Activated CD4-positive, alpha-beta T cell treated with anti-CD3 and anti-CD28 coated beads, Interleukin-2, amount 50 U/mL, for 16 hours (primary cell): ENCODE measurements around the gene FBXL16.
"Not testable (repeated sequence)": the region's sequence is repeated elsewhere in the genome, so short reads cannot be mapped to it uniquely, and the experiment has no call there.

ENCODE experiments used
- DNase-seq: peaks from one replicate; pipeline ENCODE4 v3.0.0-alpha.2; 2020

Gene FBXL16

DNA sequence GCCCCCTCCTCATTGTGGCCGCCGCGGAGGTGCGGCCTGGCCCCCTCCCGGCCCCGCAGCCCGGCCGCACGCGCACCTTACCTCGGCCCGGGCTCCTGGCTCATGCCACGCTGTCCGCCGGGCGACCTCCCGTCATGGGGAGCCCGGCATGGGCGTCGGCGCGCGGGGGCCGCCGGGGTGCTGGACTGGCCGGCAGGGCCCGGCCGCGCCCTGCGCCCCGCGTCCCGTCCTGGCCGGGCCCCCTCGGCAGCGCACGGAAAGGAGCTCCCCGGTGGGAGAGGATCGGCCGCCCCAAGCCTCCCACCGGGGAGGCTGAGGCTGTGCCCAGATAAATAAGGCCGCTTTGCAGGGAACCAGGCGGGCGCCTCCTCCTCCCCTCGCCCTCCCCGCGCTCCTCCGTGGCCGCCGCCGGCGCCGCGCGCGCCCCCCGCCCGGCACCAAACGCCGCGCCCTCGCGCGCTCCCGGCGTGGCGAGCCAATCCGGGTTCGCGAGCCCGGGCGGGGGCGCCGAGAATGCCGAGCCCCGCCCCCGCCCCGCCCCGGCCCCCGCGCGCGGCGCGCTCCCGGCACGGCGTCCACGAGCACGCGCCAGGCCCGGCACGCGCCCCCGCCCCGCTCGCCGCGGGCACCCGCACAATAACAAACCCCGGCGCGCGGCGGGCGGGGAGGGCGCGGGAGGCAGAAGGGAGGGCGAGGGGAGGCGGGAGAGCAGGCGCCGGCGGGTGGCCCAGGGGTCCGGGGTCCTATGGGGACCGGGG lies at the start of gene FBXL16:
Gene FBXL16 (minus strand): TSS at position 371 of the 758 bp plus-strand sequence. CDS start 8,396 bp downstream, outside the sequence.
- DNase-seq, result no peak

DNA sequence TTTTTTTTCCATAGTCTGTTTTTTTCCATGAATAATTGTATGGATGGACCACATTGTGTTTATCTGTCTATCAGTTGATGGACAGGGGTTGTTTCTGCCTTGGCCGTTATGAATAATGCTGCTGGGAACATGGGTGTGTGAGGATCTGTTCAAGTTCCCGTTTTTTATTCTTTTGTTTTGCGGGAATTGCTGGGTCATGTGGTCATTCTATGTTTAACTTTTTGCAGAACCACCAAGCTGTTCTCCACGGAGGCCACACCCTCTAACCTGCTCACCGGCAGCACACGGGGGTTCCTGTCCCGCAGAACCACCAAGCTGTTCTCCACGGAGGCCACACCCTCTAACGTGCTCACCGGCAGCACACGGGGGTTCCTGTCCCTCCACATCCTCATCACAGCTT lies 49.1 kb upstream of the FBXL16 start:
- DNase-seq, result no peak

- DNase-seq, result not testable (repeated sequence)
Observed at GRCh38 chr16:754121-754607, 48.6 kb upstream of the FBXL16 start.

DNA sequence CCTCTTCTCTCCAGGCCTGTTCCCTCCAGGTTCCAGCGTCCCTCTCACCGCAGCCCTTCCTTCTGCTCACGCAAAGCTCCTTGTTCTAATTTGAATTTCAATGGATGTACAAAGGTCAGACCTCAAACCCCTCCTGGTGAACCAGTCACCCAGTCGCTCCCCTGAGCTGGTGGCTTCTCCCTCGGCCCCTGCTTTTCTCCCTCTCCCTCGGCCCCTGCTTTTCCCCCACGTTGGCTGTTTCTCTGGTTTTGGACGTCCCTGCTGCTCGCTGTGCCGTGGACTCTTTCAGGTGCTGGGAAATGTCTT lies 46.4 kb upstream of the FBXL16 start:
- DNase-seq, result no peak

DNA sequence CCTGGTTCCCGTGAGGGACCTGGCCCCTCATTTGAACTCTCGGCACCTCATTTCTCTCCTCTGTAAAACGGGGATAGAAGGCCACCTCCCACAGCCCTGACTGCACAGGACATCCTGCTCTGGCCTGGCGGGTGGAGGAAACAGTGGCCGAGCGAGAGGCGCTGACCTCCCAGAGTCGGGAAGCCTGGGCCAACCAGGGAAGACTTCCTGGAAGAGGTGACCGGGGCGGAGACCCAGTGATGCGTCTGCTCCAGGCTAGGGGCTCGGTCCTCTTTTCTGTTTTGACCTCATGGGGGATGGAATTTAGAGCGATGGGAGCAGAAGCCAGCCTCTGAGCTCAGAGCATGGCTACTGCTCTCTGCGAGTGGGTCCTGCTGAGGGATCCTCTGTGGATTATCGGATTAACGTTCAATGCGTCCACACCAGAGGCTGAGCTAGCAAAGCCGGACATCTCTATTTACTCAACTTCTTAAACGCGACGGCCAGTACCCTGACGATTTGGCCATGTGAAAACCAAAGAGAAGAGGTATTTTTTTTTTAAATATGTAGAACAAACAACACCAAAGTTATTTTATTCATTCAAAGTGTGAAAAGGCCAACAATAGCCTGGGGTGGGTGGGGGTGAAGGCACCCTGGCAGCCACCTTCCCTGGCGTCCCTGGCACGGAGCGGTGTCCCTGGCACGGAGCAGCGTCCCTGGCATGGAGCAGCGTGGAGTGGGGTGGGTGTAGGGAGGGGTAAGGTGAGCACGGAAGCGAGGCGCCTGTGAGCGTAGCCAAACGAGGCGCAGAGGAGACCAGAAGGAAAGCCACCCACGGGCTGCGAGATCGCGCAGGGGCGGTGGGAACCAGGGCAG lies 45.8 kb upstream of the FBXL16 start:
- DNase-seq, result no peak

DNA sequence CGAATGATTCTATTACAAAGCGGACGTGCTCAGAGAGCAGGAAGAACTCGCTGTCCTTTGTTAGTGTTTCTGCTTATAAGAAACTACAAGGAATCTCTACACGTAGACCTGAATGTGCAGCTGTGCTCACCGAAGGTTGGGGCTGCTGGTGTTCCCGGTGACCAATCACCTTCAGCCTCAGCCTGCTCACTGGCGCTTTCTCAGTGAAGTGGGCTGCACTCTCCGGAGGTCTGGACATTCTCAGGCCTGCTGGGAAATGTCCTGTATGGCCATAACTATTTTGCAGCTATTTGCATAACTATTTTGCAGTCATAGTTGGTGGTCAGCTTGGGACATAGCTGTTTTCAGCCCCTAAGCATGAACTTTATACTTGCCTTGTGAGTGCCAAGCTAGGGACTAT lies 44.9 kb upstream of the FBXL16 start:
- no peak for DNase-seq

- DNase-seq, result no peak
Observed at GRCh38 chr16:749010-749409, 43.4 kb upstream of the FBXL16 start.

GRCh38 chr16:747978-748746 lies 42.6 kb upstream of the FBXL16 start:
- DNase-seq, result no peak

- DNase-seq, result no peak
Observed at GRCh38 chr16:746637-747036, 41.0 kb upstream of the FBXL16 start.

DNA sequence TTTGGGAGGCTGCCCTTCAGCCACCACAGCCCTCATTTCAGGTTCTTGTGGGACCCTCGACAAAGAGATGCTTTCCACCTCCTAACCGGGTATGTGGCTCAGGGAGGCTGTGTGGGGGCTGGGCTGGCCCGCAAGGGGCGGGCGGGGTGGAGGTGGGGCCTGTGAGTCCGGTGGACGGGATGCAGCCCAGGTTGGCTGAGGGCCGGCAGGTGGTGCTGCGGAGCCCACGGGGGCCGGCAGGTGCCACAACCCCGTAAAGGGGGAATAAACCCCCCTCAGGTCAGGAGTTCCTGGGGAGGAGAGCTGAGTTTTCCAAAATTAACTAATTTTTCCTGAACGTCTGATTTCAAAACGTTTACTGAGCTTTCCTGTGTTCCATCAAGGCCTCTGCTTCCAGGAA lies 40.1 kb upstream of the FBXL16 start:
- DNase-seq, result no peak

DNA sequence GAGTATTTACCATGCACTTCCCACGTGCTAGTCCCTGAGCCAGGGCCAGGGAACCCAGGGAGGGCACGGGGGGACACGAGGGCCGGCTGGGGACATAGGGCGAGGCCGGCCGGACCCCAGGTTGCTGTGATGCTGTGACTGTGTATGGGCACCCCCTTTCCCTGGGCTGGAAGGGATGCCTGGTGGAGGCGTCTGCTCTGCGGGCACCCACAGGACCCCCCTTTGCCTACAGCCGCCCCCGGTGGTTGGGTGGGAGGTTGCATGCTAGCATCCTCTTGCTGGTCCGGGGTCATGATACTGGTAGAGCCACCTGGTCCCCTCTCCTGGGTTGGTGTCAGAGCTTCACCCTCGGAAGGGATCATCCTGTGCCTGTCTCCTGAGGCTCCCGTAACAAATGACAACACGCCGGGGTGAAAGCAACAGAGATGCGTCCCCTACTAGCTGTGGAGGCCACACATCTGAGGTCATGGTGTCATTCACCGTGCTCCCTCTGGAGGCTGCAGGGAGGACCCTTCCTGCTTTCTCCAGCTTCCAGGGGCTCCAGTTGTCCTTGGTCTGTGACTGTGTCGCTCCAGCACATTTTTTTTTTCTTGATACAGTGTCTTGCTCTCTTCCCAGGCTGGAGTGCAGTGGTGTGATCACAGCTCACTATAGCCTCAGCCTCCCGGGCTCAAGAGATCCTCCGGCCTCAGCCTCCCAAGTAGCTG lies 38.3 kb upstream of the FBXL16 start:
- DNase-seq, result no peak

DNA sequence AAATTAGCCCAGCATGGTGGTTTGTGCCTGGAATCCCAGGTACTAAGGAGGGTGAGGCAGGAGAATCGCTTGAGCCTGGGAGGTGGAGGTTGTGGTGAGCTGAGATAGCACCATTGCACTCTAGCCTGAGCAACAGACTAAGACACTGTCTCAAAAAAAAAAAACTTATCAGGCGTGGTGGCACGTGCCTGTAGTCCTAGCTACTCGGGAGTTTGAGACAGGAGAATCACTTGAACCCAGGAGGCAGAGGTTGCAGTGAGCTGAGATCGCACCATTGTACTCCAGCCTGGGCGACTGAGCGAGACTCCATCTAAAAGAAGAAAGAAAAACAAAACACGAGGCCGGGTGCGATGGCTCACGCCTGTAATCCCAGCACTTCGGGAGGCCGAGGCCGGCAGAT lies 37.3 kb upstream of the FBXL16 start:
- not testable (repeated sequence) for DNase-seq

DNA sequence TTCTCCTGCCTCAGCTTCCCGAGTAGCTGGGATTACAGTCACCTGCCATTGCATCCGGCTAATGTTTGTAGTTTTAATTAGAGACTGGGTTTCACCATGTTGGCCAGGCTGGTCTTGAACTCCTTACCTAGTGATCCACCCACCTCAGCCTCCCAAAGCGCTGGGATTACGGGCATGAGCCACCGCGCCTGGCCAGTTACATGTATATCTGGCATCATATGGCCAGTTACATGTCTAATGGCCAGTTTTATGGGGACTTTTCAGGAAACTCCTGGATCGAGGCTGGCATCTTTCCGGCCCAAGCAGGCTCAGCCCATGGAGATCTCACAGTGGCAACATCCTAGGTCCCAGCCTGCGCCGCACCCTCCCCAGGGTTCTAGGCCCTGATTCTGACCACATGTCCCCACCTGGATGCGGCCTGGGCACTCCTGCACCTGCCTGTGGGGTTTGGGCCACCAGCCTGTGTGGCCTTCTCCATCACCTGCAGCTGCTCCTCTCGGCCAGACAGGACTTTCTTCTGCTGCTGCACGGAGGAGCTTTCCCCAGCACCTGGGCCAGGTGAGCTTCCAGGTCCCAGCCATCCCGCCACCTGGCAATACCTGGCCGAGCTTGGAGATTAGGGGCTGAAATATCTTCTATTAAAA lies 36.5 kb upstream of the FBXL16 start:
- DNase-seq, result no peak

GRCh38 chr16:740764-741505 lies 35.3 kb upstream of the FBXL16 start, which contains the start of gene CIAO3:
TSS of gene CIAO3 (minus strand) at chr16:740997. CDS start at chr16:740985, 12 bp downstream.
- peak; percentile 92 for DNase-seq

- DNase-seq, result no peak
Observed at GRCh38 chr16:740459-740763, 34.8 kb upstream of the FBXL16 start.

- no peak for DNase-seq
Observed at GRCh38 chr16:739560-740458, 34.2 kb upstream of the FBXL16 start.

- DNase-seq, result no peak
Observed at GRCh38 chr16:736936-737481, 31.4 kb upstream of the FBXL16 start.

DNA sequence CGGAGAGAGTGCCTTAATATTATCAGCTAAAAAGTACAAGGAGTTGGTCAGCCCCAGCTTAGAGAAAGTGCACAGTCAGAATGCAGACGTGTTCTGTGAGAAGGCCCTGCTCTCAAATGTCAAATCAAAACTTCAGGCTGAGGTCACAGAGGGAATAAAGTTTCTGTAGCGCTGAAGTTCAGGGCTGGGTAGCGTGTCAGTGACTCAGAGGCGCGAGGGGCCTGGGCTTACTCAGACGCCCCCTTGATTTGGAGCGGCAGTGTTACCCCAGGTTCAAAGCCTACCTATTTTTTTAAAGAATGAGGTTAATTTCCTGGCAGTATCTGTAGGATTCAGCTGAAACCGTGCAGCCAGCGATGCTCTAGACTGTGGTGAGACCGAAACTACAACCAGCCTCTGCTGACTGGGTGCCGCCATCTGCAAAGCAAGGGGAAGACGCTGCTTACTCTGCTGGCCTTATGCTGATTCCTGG lies 30.4 kb upstream of the FBXL16 start:
- DNase-seq, result peak; percentile 92

DNA sequence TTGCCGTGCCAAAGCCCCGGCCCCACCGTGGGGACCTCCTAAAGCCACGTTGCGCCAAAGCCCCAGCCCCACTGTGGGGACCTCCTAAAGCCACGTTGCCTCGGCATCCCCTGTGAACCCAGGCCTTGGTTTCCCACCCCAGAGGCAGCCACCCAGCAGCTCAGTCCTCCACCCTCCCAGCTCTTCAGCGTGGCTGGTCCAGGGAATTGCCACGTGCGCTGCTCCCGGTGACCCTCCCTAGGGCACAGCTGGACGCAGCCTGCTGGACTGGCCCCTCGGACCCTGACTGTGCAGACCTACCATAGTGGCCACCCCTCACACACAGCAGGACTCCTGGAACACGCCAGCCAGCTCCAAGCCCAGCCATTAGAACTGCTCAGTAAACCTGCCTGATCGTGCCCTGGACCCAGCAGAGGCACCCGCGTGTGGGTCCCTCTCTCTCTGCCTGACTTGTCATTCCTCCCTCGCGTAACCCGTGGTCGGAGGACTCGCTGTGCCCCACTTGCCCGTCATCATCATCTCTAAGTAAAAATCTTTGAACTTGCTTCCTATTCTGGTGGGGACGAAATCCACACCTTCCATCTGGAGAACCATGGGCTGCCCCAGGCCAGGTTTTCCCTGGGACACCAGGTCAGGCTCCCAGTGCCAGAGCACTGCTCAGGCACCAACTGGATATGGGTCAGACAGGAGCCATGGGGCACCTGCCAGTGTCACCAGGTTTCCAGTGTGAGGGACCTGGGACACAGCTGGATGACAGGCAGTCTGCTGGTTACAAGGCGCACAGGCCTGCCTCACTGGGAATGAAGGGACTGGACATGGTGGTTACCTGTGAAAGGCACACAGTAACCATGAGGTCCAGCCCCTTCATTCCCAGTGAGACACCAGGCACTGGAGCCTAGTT lies 29.6 kb upstream of the FBXL16 start:
- DNase-seq, result no peak
